ENCODE measurements around the gene MCRIP1. TPM values are rescaled to one million over a fixed set of nuclear protein-coding genes. Genes with fewer than 3 reads are reported as not detected.

MCRIP1 gene
- total RNA-seq, 1 donor from 2014 or later, result 62.3 TPM

- H3K4me1 Mint-ChIP-seq (ENCODE audit: low read depth), result no peaks in the 10 kb centered on the region
- H3K27me3 Mint-ChIP-seq (ENCODE audit: insufficient read depth), result peaks cover 25% of the 10 kb centered on the region
- no peak overlapping the region for H3K4me3 Mint-ChIP-seq
Measured at GRCh38 chr17:81807839-81808238, 25.3 kb downstream of the MCRIP1 start.

GRCh38 chr17:81807210-81807719 is 25.8 kb downstream of the MCRIP1 start:
- Mint-ChIP-seq H3K4me3 (no peak overlapping the region), H3K4me1 (ENCODE audit: low read depth) (no peaks in the 10 kb centered on the region), H3K36me3 (ENCODE audit: low read depth) (no peaks in the 10 kb centered on the region), H3K27me3 (ENCODE audit: insufficient read depth) (peaks cover 31% of the 10 kb centered on the region), H3K9me3 (no peaks in the 10 kb centered on the region), H3K27ac (no peak overlapping the region)
- DNase-seq (ENCODE audit: low spot score), result no peak
- intact Hi-C loops (cut with micrococcal nuclease), result no loop called here

More at GRCh38 chr17:81807839-81808238, 25.3 kb downstream of the MCRIP1 start:
- no peaks in the 10 kb centered on the region for H3K36me3 Mint-ChIP-seq (ENCODE audit: low read depth)
- no peak overlapping the region for H3K27ac Mint-ChIP-seq
- DNase-seq (ENCODE audit: low spot score), result no peak
- intact Hi-C loops (cut with micrococcal nuclease), result no loop called here
- no peaks in the 10 kb centered on the region for H3K9me3 Mint-ChIP-seq

- Mint-ChIP-seq H3K36me3 (ENCODE audit: low read depth) (no peaks in the 10 kb centered on the region), H3K27ac (no peak overlapping the region), H3K27me3 (ENCODE audit: insufficient read depth) (peaks cover 35% of the 10 kb centered on the region), H3K4me1 (ENCODE audit: low read depth) (no peaks in the 10 kb centered on the region), H3K9me3 (no peaks in the 10 kb centered on the region), H3K4me3 (no peak overlapping the region)
- intact Hi-C loops (cut with micrococcal nuclease), result no loop called here
- DNase-seq (ENCODE audit: low spot score), result no peak
Measured at GRCh38 chr17:81806461-81807209, 26.5 kb downstream of the MCRIP1 start.

GRCh38 chr17:81805707-81806460 is 27.2 kb downstream of the MCRIP1 start:
- H3K9me3 Mint-ChIP-seq, result no peaks in the 10 kb centered on the region
- intact Hi-C loops (cut with micrococcal nuclease), result no loop called here
- H3K4me1 Mint-ChIP-seq (ENCODE audit: low read depth), result no peaks in the 10 kb centered on the region
- H3K36me3 Mint-ChIP-seq (ENCODE audit: low read depth), result no peaks in the 10 kb centered on the region
- peaks cover 41% of the 10 kb centered on the region for H3K27me3 Mint-ChIP-seq (ENCODE audit: insufficient read depth)
- no peak for DNase-seq (ENCODE audit: low spot score)
- no peak overlapping the region for H3K4me3 Mint-ChIP-seq
- H3K27ac Mint-ChIP-seq, result no peak overlapping the region

GRCh38 chr17:81804559-81805399 is 28.3 kb downstream of the MCRIP1 start:
- no peak for DNase-seq (ENCODE audit: low spot score)
- Mint-ChIP-seq H3K27ac (no peak overlapping the region), H3K27me3 (ENCODE audit: insufficient read depth) (peaks cover 45% of the 10 kb centered on the region), H3K4me1 (ENCODE audit: low read depth) (no peaks in the 10 kb centered on the region), H3K9me3 (no peaks in the 10 kb centered on the region), H3K4me3 (no peak overlapping the region), H3K36me3 (ENCODE audit: low read depth) (no peaks in the 10 kb centered on the region)
- intact Hi-C loops (cut with micrococcal nuclease), result no loop called here

- intact Hi-C loops (cut with micrococcal nuclease), result no loop called here
- no peak within 1 kb of the TSS for H3K4me3 Mint-ChIP-seq
Measured at GRCh38 chr17:81803728-81804558, 29.1 kb downstream of the MCRIP1 start, which contains the start of gene GCGR. Gene GCGR (plus strand): TSS chr17:81804150. CDS start chr17:81809019, 4,869 bp downstream.

GRCh38 chr17:81802856-81803643 is 30.0 kb downstream of the MCRIP1 start:
- no peak overlapping the region for H3K27ac Mint-ChIP-seq
- H3K4me1 Mint-ChIP-seq (ENCODE audit: low read depth), result no peaks in the 10 kb centered on the region
- intact Hi-C loops (cut with micrococcal nuclease), result no loop called here
- H3K36me3 Mint-ChIP-seq (ENCODE audit: low read depth), result no peaks in the 10 kb centered on the region
- H3K27me3 Mint-ChIP-seq (ENCODE audit: insufficient read depth), result peaks cover 45% of the 10 kb centered on the region
- H3K4me3 Mint-ChIP-seq, result no peak overlapping the region
- no peaks in the 10 kb centered on the region for H3K9me3 Mint-ChIP-seq
- DNase-seq (ENCODE audit: low spot score), result no peak

More at GRCh38 chr17:81803728-81804558, 29.1 kb downstream of the MCRIP1 start, which contains the start of gene GCGR:
- DNase-seq (ENCODE audit: low spot score), result no peak
- peaks cover 45% of the 10 kb centered on the region for H3K27me3 Mint-ChIP-seq (ENCODE audit: insufficient read depth)
- no peak within 1 kb of the TSS for H3K27ac Mint-ChIP-seq
- no peaks in the 10 kb centered on the region for H3K4me1 Mint-ChIP-seq (ENCODE audit: low read depth)
- H3K36me3 Mint-ChIP-seq (ENCODE audit: low read depth), result no peaks in the 10 kb centered on the region
- no peaks in the 10 kb centered on the region for H3K9me3 Mint-ChIP-seq

GRCh38 chr17:81802048-81802758 is 30.9 kb downstream of the MCRIP1 start:
- Mint-ChIP-seq H3K4me3 (no peak overlapping the region), H3K9me3 (no peaks in the 10 kb centered on the region), H3K27ac (no peak overlapping the region), H3K36me3 (ENCODE audit: low read depth) (no peaks in the 10 kb centered on the region), H3K4me1 (ENCODE audit: low read depth) (no peaks in the 10 kb centered on the region), H3K27me3 (ENCODE audit: insufficient read depth) (peaks cover 45% of the 10 kb centered on the region)
- no peak for DNase-seq (ENCODE audit: low spot score)
- intact Hi-C loops (cut with micrococcal nuclease), result no loop called here

- Mint-ChIP-seq H3K27me3 (ENCODE audit: insufficient read depth) (peaks cover 42% of the 10 kb centered on the region), H3K36me3 (ENCODE audit: low read depth) (no peaks in the 10 kb centered on the region), H3K4me1 (ENCODE audit: low read depth) (no peaks in the 10 kb centered on the region), H3K27ac (no peak overlapping the region), H3K9me3 (no peaks in the 10 kb centered on the region), H3K4me3 (no peak overlapping the region)
- intact Hi-C loops (cut with micrococcal nuclease), result no loop called here
- DNase-seq (ENCODE audit: low spot score), result no peak
Measured at GRCh38 chr17:81801327-81801726, 31.8 kb downstream of the MCRIP1 start.

GRCh38 chr17:81794509-81794908 is 38.6 kb downstream of the MCRIP1 start:
- Mint-ChIP-seq H3K27me3 (ENCODE audit: insufficient read depth) (peaks cover 6% of the 10 kb centered on the region), H3K4me3 (no peak overlapping the region), H3K27ac (no peak overlapping the region), H3K36me3 (ENCODE audit: low read depth) (no peaks in the 10 kb centered on the region), H3K4me1 (ENCODE audit: low read depth) (no peaks in the 10 kb centered on the region), H3K9me3 (no peaks in the 10 kb centered on the region)
- DNase-seq (ENCODE audit: low spot score), result no peak
- intact Hi-C loops (cut with micrococcal nuclease), result no loop called here

GRCh38 chr17:81794074-81794476 is 39.0 kb downstream of the MCRIP1 start:
- Mint-ChIP-seq H3K4me1 (ENCODE audit: low read depth) (no peaks in the 10 kb centered on the region), H3K27ac (no peak overlapping the region), H3K4me3 (no peak overlapping the region), H3K27me3 (ENCODE audit: insufficient read depth) (peaks cover 2% of the 10 kb centered on the region), H3K9me3 (no peaks in the 10 kb centered on the region), H3K36me3 (ENCODE audit: low read depth) (no peaks in the 10 kb centered on the region)
- intact Hi-C loops (cut with micrococcal nuclease), result no loop called here
- DNase-seq (ENCODE audit: low spot score), result no peak

Data from activated T-helper 1 cell treated with anti-CD3 and anti-CD28 coated beads, Interleukin-12 subunit alpha, Interleukin-12 subunit beta, Interleukin-2, Interleukin-4 antibody, amounts not matched to agents 30 ng/mL and 10 ng/mL and 1 ng/mL, durations not matched to agents 14 hours and 24 hours and 36 hours (primary cell).